HEK293 (cell line): Measurements from ENCODE around the gene KLK5.

Experiments
- CTCF ChIA-PET: fragments of 350-600 bp; formaldehyde crosslinking; extraction: SDS; loops from one replicate; lab custom pipeline; 2021; ENCODE audit warnings: antibody characterized with exemption; lab: Yijun Ruan, JAX
- POLR2A ChIA-PET: fragments of 300-600 bp; formaldehyde crosslinking; extraction: SDS; loops from one replicate; lab custom pipeline; 2020; ENCODE audit warnings: antibody characterized with exemption, inconsistent platforms; lab: Yijun Ruan, JAX
- H3K27ac ChIP-seq: fragments of 200-500 bp; sonication (Bioruptor generic); 2 replicates; pipeline ENCODE4 v1.5.1; 2014; ENCODE audit warnings: low read depth, low read length, control low read depth, inconsistent platforms; ENCODE audit errors: extremely low read depth
- H3K36me3 ChIP-seq, 2 experiments: fragments of 200-500 bp in 1 of 2; sonication (Bioruptor generic) in 1 of 2; 1 replicate in 1 of 2; 2 replicates in 1 of 2; pipeline ENCODE4 v1.5.1; 2014 to 2017; ENCODE audit warnings: inconsistent platforms in 2 of 2, low read length in 2 of 2; ENCODE audit not compliant: control insufficient read depth in 2 of 2, insufficient read depth in 1 of 2
- H3K4me1 ChIP-seq: fragments of 200-500 bp; sonication (Bioruptor generic); 2 replicates; pipeline ENCODE4 v1.5.1; 2014; ENCODE audit warnings: mild to moderate bottlenecking, low read length, inconsistent platforms; ENCODE audit not compliant: control insufficient read depth, insufficient read depth
- H3K4me3 ChIP-seq: 2 replicates; pipeline ENCODE4 v1.5.1; 2011; ENCODE audit warnings: low read depth, mild to moderate bottlenecking, control low read depth, low read length, moderate library complexity
- H3K9me3 ChIP-seq: fragments of 200-500 bp; sonication (Bioruptor generic); 2 replicates; pipeline ENCODE4 v1.5.1; 2014; ENCODE audit warnings: low read depth, low read length, inconsistent platforms; ENCODE audit not compliant: control insufficient read depth, insufficient read depth
- ATF2 ChIP-seq: fragments of 450-650 bp; formaldehyde crosslinking; IDR thresholded peaks from 2 replicates; pipeline ENCODE4 v1.5.1; 2016; ENCODE audit warnings: missing biosample characterization, missing genetic modification characterization, low read depth
- BCL11A ChIP-seq: fragments of 450-650 bp; formaldehyde crosslinking; IDR thresholded peaks from 2 replicates; pipeline ENCODE4 v1.5.1; 2016; ENCODE audit warnings: low read depth, missing biosample characterization, missing genetic modification characterization
- INSM2 ChIP-seq: fragments of 450-650 bp; formaldehyde crosslinking; IDR thresholded peaks from 2 replicates; pipeline ENCODE4 v1.5.1; 2016; ENCODE audit warnings: missing biosample characterization, missing genetic modification characterization
- KLF8 ChIP-seq: fragments of 450-650 bp; formaldehyde crosslinking; IDR thresholded peaks from 2 replicates; pipeline ENCODE4 v1.5.1; 2016; ENCODE audit warnings: missing biosample characterization, missing genetic modification characterization
- MEIS1 ChIP-seq: sonication (generic); formaldehyde crosslinking; IDR thresholded peaks from 2 replicates; pipeline ENCODE4 v1.8.1; 2022; ENCODE audit warnings: missing genetic modification reagents, mild to moderate bottlenecking, borderline replicate concordance
- OVOL3 ChIP-seq: fragments of 450-650 bp; formaldehyde crosslinking; IDR thresholded peaks from 2 replicates; pipeline ENCODE4 v1.5.1; 2016; ENCODE audit warnings: missing biosample characterization, missing genetic modification characterization
- REST ChIP-seq: fragments of 450-650 bp; formaldehyde crosslinking; IDR thresholded peaks from 2 replicates; pipeline ENCODE4 v1.5.1; 2016; ENCODE audit warnings: missing biosample characterization, missing genetic modification characterization
- SP2 ChIP-seq: fragments of 450-650 bp; formaldehyde crosslinking; IDR thresholded peaks from 2 replicates; pipeline ENCODE4 v1.5.1; 2016; ENCODE audit warnings: missing biosample characterization, missing genetic modification characterization
- SP3 ChIP-seq: fragments of 450-650 bp; formaldehyde crosslinking; IDR thresholded peaks from 2 replicates; pipeline ENCODE4 v1.5.1; 2016; ENCODE audit warnings: missing biosample characterization, missing genetic modification characterization
- SP7 ChIP-seq: fragments of 450-650 bp; formaldehyde crosslinking; IDR thresholded peaks from 2 replicates; pipeline ENCODE4 v1.5.1; 2016; ENCODE audit warnings: missing biosample characterization, missing genetic modification characterization
- ZBTB6 ChIP-seq: fragments of 450-650 bp; formaldehyde crosslinking; IDR thresholded peaks from 2 replicates; pipeline ENCODE4 v1.5.1; 2017; ENCODE audit warnings: missing biosample characterization, missing genetic modification characterization
- ZEB2 ChIP-seq: fragments of 450-650 bp; formaldehyde crosslinking; IDR thresholded peaks from 2 replicates; pipeline ENCODE4 v1.5.1; 2016; ENCODE audit warnings: missing biosample characterization, missing genetic modification characterization
- ZFP3 ChIP-seq: fragments of 450-650 bp; formaldehyde crosslinking; IDR thresholded peaks from 2 replicates; pipeline ENCODE4 v1.5.1; 2016; ENCODE audit warnings: low read depth, missing biosample characterization, missing genetic modification characterization
- ZNF121 ChIP-seq: fragments of 450-650 bp; formaldehyde crosslinking; IDR thresholded peaks from 2 replicates; pipeline ENCODE4 v1.5.1; 2016; ENCODE audit warnings: missing biosample characterization, missing genetic modification characterization
- ZNF16 ChIP-seq: fragments of 450-650 bp; formaldehyde crosslinking; IDR thresholded peaks from 2 replicates; pipeline ENCODE4 v1.5.1; 2016; ENCODE audit warnings: low read depth, missing biosample characterization, missing genetic modification characterization
- ZNF169 ChIP-seq: fragments of 450-650 bp; formaldehyde crosslinking; IDR thresholded peaks from 2 replicates; pipeline ENCODE4 v1.5.1; 2016; ENCODE audit warnings: missing biosample characterization, missing genetic modification characterization
- ZNF221 ChIP-seq: fragments of 450-650 bp; formaldehyde crosslinking; IDR thresholded peaks from 2 replicates; pipeline ENCODE4 v1.5.1; 2017; ENCODE audit warnings: missing biosample characterization, missing genetic modification characterization, borderline replicate concordance
- ZNF223 ChIP-seq: fragments of 450-650 bp; formaldehyde crosslinking; IDR thresholded peaks from 2 replicates; pipeline ENCODE4 v1.5.1; 2016; ENCODE audit warnings: missing biosample characterization, missing genetic modification characterization
- ZNF239 ChIP-seq: fragments of 450-650 bp; formaldehyde crosslinking; IDR thresholded peaks from 2 replicates; pipeline ENCODE4 v1.5.1; 2016; ENCODE audit warnings: missing biosample characterization, missing genetic modification characterization
- ZNF324 ChIP-seq: fragments of 450-650 bp; formaldehyde crosslinking; IDR thresholded peaks from 2 replicates; pipeline ENCODE4 v1.5.1; 2016; ENCODE audit warnings: missing biosample characterization, missing genetic modification characterization
- ZNF366 ChIP-seq: fragments of 450-650 bp; formaldehyde crosslinking; conservative IDR thresholded peaks from 2 replicates; pipeline ENCODE4 v1.5.1; 2016; ENCODE audit warnings: missing biosample characterization, missing genetic modification characterization
- ZNF394 ChIP-seq: fragments of 450-650 bp; formaldehyde crosslinking; IDR thresholded peaks from 2 replicates; pipeline ENCODE4 v1.5.1; 2016; ENCODE audit warnings: missing biosample characterization, missing genetic modification characterization, mild to moderate bottlenecking, moderate library complexity, borderline replicate concordance
- ZNF423 ChIP-seq: fragments of 450-650 bp; formaldehyde crosslinking; IDR thresholded peaks from 2 replicates; pipeline ENCODE4 v1.5.1; 2016; ENCODE audit warnings: missing biosample characterization, missing genetic modification characterization
- ZNF548 ChIP-seq: fragments of 450-650 bp; formaldehyde crosslinking; IDR thresholded peaks from 2 replicates; pipeline ENCODE4 v1.5.1; 2016; ENCODE audit warnings: missing biosample characterization, missing genetic modification characterization
- ZNF560 ChIP-seq: fragments of 450-650 bp; formaldehyde crosslinking; IDR thresholded peaks from 2 replicates; pipeline ENCODE4 v1.5.1; 2017; ENCODE audit warnings: missing biosample characterization, missing genetic modification characterization, borderline replicate concordance
- ZNF561 ChIP-seq: fragments of 450-650 bp; IDR thresholded peaks from 2 replicates; pipeline ENCODE4 v1.5.1; 2018; ENCODE audit warnings: missing biosample characterization, missing genetic modification characterization, borderline replicate concordance
- ZSCAN30 ChIP-seq: fragments of 450-650 bp; IDR thresholded peaks from 2 replicates; pipeline ENCODE4 v1.5.1; 2018; ENCODE audit warnings: missing biosample characterization, mild to moderate bottlenecking, missing genetic modification characterization, moderate library complexity

The KLK5 gene

GRCh38 chr19:50926144-50926543 is 26.7 kb downstream of the KLK5 start:
- CTCF ChIA-PET, result interaction anchor here (0.6 to 2.4 kb wide), 8 partner anchors 11 to 779 kb away, joined by 3 to 10 read pairs (median 4); no protein-coding TSS in a partner anchor
- peak; percentile 73 for TF ChIP-seq REST (tag by site-specific recombination)
- no peak for TF ChIP-seq BCL11A (tag by site-specific recombination)
- H3K9me3 ChIP-seq, result no peaks in the 10 kb centered on the region
- no peaks in the 10 kb centered on the region for H3K36me3 ChIP-seq
- peaks cover 3% of the 10 kb centered on the region for H3K4me1 ChIP-seq
- H3K4me3 ChIP-seq, result no peak overlapping the region
- POLR2A ChIA-PET, result no interaction called here
- no peak overlapping the region for H3K27ac ChIP-seq

- POLR2A ChIA-PET, result no interaction called here
- Histone ChIP-seq H3K36me3 (no peaks in the 10 kb centered on the region), H3K4me3 (no peak overlapping the region), H3K4me1 (peaks cover 3% of the 10 kb centered on the region), H3K27ac (no peak overlapping the region), H3K9me3 (no peaks in the 10 kb centered on the region)
- no peak for TF ChIP-seq OVOL3 (tag by site-specific recombination)
- no peak for TF ChIP-seq ZNF169 (tag by site-specific recombination)
- no peak for TF ChIP-seq ZNF223 (tag by site-specific recombination)
- TF ChIP-seq ZFP3, result no peak
- no peak for TF ChIP-seq ZBTB6 (tag by site-specific recombination)
- TF ChIP-seq ZNF121, result no peak
- no peak for TF ChIP-seq INSM2 (tag by site-specific recombination)
- TF ChIP-seq ZNF560 (tag by site-specific recombination), result no peak
- no peak for TF ChIP-seq ZNF366 (tag by site-specific recombination)
- TF ChIP-seq ZNF561, result no peak
- no peak for TF ChIP-seq KLF8
- no peak for TF ChIP-seq ZNF548 (tag by site-specific recombination)
- no peak for TF ChIP-seq ZNF394 (tag by site-specific recombination)
- TF ChIP-seq ZSCAN30 (tag by site-specific recombination), result no peak
- no peak for TF ChIP-seq ZNF239 (tag by site-specific recombination)
- CTCF ChIA-PET, result interaction anchor here (0.6 to 2.4 kb wide), 9 partner anchors 10 to 778 kb away, joined by 3 to 10 read pairs (median 3); no protein-coding TSS in a partner anchor
Measured at GRCh38 chr19:50925734-50926133, 27.1 kb downstream of the KLK5 start.

GRCh38 chr19:50924586-50924985 is 28.3 kb downstream of the KLK5 start:
- H3K9me3 ChIP-seq, result no peaks in the 10 kb centered on the region
- ChIA-PET CTCF (interaction anchor here (0.7 to 2.4 kb wide), 7 partner anchors 11 to 345 kb away, joined by 3 to 10 read pairs (median 5); no protein-coding TSS in a partner anchor), POLR2A (interaction anchor here (0.7 kb wide), 1 partner anchor 18 kb away, joined by 3 read pairs; no protein-coding TSS in a partner anchor)
- peaks cover 3% of the 10 kb centered on the region for H3K4me1 ChIP-seq
- no peak overlapping the region for H3K4me3 ChIP-seq
- H3K36me3 ChIP-seq, result no peaks in the 10 kb centered on the region
- no peak overlapping the region for H3K27ac ChIP-seq
- TF ChIP-seq ATF2 (tag by site-specific recombination) (no peak), SP7 (tag by site-specific recombination) (no peak), ZNF324 (tag by site-specific recombination) (no peak), ZEB2 (tag by site-specific recombination) (no peak), ZNF221 (tag by site-specific recombination) (no peak), SP3 (no peak), ZNF423 (tag by site-specific recombination) (no peak), MEIS1 (CRISPR knock-in tag) (no peak), ZNF16 (no peak), SP2 (no peak)
